NOMO-1 (cell line): ENCODE data around the gene SLC2A11.
"Not testable (repeated sequence)": the region's sequence is repeated elsewhere in the genome, so short reads cannot be mapped to it uniquely, and the experiment has no call there.

Source experiments
- DNase-seq, 2 experiments: peaks; one replicate each; lab custom pipeline; 2025; ENCODE audit not compliant: unreplicated experiment in 2 of 2; lab: John Stamatoyannopoulos, UW

SLC2A11 gene

DNA sequence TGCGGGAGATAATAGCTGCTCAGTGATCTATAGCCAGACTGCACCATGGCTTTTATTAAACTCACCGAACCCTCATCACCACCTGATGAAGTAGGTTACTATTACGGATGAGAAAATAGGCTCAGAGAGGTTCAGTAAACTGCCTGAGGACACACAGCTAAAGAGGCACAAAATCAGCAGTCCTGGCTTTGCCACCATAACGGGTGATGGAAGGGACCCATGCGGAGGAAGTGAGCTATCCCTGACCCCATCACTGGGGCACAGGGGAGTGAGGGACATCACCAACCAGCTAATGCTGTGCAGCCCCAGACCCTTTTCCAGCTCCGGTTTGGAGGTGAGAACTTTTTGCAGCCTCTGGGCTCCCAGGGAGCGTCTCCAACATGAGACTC, 11.6 kb upstream of the SLC2A11 start:
- no peak for DNase-seq

GRCh38 chr22:23847310-23847920, 10.3 kb upstream of the SLC2A11 start:
- DNase-seq, result no peak

GRCh38 chr22:23847991-23848864, 9.4 kb upstream of the SLC2A11 start:
- DNase-seq, result no peak

DNA sequence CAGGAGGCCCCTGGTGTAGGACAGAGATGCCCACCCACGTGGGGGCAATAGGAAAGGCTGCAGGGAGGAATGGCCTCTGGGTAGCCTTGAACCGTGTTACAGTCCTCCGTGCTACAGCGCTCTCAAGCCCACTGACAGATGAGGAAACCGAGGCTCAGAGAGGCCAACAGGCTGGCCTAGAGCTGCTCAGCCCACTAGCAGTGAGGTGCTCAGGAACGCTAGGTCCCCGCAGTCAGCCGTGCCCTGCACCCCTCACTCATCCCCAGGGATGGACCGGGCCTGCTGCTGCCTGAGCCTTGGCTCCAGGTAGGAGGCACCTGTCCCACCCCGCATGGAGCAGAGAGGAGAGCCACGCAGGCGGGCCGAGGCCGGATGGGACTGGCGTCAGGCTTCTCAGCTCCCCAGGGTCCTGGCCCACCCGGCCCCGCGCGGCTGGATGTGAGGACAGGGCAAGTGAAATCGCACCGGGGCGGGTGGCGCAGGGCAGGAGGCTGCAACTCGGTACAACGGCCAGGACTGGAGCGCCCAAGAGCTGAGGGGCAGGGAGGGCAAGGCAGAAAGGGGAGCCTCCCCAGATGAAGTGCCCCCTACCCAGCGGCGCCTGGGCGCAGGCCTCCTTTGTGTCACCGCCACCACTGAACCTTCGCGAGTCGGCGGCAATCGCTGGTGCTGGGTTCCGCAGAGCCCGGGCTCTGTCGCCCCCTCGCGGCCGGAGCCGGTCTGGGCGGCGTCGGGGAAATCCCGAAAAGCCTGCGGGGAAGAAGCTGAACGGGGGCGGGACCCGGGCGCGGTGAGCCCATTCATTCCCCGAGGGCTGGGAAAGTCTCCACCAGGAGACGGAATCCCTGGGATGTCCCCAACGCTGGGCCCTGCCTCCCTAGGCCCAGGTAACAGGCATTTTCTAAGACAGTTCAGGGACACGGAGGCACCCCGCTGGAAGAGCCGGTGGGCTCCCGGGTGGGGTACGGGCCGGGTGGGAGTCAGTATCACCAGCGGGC, 8.4 kb upstream of the SLC2A11 start:
- peak; percentile 48 to 59 for DNase-seq

GRCh38 chr22:23850136-23850611, 7.5 kb upstream of the SLC2A11 start:
- DNase-seq, result no peak

DNA sequence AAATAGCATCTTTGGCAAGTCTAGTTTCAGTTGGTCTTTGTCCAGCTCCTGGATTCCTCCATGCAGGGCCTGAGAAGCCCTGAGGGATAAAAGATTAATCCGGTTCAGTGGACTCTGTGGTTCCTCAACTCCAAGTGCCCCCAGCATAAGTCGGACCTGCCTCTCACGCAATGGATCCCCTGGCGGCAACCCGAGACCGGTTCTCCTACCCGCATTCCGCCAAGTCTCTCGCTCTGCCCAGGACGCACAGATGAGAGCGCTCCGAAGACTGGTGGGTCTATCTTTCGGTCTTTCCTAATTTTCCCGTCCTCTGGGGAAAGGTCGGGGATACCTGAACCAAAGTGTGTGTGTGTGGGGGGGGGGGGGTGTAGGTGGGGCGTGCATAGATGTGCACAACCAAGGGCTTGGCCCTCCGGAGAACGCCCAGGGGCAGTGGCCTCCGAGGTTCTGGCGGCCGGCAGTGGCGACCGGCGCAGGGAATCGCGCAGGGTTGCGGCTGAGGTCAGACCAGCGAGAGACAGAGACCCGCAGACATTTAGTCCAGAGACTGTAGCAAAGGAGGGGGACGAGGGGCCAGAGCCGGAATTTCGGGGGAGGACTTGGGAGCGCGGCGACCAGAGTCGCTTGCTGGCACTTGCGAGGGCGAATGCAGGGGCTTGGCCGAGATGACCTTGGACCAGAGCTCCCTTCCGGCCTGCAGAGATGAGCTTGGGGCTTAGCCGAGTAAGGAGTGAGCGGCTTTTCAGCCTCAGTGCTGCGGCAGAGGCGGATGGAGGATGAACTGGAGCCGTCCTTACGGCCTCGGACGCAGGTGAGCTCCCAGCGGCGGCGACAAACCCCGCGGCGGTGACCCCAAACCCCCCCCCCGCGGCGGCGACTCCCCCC, 712 bp upstream of the SLC2A11 start:
- DNase-seq, result no peak

GRCh38 chr22:23858484-23858815, 775 bp downstream of the SLC2A11 start:
- DNase-seq, result no peak

GRCh38 chr22:23859201-23859600, 1.5 kb downstream of the SLC2A11 start:
- no peak for DNase-seq

DNA sequence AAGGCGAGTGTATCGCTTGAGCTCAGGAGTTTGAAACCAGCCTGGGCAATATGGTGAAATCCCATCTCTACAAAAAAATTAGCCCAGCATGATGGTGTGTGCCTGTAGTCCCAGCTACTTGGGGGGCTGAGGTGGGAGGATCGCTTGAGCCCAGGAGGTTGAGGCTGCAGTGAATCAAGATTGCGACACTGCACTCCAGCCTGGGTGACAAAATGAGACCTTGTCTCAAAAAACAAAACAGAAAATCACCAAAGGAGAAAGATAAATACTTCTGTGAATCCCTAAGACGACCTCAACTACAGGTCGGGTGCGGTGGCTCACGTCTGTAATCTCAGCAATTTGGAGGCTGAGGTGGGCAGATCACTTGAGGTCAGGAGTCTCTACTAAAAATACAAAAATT, 2.5 kb downstream of the SLC2A11 start:
- DNase-seq, result not testable (repeated sequence)

DNA sequence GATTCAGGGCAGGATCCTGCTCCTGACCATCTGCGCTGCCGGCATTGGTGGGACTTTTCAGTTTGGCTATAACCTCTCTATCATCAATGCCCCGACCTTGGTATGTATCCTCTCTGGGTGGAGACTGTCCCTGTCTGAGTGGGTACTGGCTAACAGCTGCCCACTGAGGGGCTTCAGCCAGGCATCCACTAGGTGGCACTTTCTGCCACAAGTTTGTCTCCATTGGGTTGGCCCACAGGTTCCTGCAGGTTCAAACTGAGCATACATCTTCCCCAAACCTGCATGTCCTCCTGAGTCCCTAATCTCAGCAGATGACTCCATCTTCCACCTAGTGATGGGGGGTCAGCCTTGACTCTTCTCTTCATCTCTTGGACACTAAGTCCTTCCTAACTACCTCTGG, 4.4 kb downstream of the SLC2A11 start:
- peak; percentile 37 to 38 for DNase-seq

- DNase-seq, result not testable (repeated sequence)
These were observed 7.0 kb downstream of the SLC2A11 start for GRCh38 chr22:23864499-23865154.

- DNase-seq, result no peak
These were observed 10.9 kb downstream of the SLC2A11 start for GRCh38 chr22:23868580-23868979.

DNA sequence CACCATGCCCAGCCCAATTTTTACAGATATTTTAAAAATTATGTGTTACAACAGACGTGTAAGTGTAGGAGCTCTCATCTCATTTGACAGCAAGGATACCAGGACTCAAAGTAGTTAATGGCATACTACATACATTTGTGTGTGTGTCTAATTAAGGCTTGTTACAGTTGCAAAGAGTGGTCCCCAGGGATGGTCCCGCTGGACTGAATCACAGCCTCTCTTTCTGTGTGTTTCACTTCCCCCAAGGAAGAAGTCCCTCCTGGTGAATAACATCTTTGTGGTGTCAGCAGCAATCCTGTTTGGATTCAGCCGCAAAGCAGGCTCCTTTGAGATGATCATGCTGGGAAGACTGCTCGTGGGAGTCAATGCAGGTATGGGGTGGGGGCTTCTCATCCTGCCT, 17.2 kb downstream of the SLC2A11 start:
- DNase-seq, result no peak

DNA sequence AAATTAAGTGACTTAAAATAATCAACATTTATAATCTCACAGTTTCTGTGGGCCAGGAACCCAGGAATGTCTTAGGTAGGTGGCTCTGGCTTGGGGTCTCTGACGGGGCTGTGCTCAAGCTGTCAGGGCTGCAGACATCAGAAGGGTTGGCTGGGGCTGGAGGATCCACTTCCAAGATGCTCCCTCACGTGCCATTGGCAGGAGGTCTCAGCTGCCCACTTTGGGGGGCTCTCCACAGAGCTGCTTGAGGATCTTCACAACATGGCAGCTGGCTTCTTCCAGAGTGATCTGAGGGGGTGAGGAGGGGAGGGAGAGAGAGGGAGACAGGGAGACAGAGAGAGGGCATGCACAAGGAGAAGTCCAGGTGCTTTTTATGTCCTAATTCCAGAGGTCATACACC, 18.1 kb downstream of the SLC2A11 start:
- no peak for DNase-seq

GRCh38 chr22:23877566-23877965, 19.9 kb downstream of the SLC2A11 start:
- DNase-seq, result no peak

- no peak for DNase-seq
These were observed 20.5 kb downstream of the SLC2A11 start for GRCh38 chr22:23878219-23878618.

GRCh38 chr22:23882370-23882769, 24.7 kb downstream of the SLC2A11 start:
- DNase-seq, result no peak

DNA sequence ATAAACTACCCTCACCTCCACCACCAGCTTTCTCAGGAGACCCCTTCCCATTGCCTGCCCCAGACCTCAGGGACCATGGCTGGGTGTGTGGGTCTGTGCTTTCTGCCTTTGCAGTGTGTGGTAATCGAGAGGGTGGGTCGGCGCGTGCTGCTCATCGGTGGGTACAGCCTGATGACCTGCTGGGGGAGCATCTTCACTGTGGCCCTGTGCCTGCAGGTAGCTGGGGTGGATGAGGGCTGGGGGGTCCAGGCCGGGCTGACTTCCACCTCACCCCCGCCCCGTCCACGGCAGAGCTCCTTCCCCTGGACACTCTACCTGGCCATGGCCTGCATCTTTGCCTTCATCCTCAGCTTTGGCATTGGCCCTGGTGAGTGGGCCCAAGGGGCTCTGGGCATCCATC, 26.0 kb downstream of the SLC2A11 start:
- no peak for DNase-seq

- DNase-seq, result no peak
These were observed 26.5 kb downstream of the SLC2A11 start for GRCh38 chr22:23884140-23884539.
